GF-D8 (cell line): Measurements from ENCODE around the gene CLECL1.
A peak's percentile ranks its signal among the peaks of the same experiment; 100 is the strongest.
"Not testable (repeated sequence)": the region's sequence is repeated elsewhere in the genome, so short reads cannot be mapped to it uniquely, and the experiment has no call there.

Experiments
- DNase-seq: peaks from one replicate; lab custom pipeline; 2025; lab: John Stamatoyannopoulos, UW

CLECL1 gene

GRCh38 chr12:9719790-9720189 lies 13.1 kb downstream of the CLECL1 start:
- no peak for DNase-seq

GRCh38 chr12:9718968-9719367 lies 13.9 kb downstream of the CLECL1 start:
- no peak for DNase-seq

DNA sequence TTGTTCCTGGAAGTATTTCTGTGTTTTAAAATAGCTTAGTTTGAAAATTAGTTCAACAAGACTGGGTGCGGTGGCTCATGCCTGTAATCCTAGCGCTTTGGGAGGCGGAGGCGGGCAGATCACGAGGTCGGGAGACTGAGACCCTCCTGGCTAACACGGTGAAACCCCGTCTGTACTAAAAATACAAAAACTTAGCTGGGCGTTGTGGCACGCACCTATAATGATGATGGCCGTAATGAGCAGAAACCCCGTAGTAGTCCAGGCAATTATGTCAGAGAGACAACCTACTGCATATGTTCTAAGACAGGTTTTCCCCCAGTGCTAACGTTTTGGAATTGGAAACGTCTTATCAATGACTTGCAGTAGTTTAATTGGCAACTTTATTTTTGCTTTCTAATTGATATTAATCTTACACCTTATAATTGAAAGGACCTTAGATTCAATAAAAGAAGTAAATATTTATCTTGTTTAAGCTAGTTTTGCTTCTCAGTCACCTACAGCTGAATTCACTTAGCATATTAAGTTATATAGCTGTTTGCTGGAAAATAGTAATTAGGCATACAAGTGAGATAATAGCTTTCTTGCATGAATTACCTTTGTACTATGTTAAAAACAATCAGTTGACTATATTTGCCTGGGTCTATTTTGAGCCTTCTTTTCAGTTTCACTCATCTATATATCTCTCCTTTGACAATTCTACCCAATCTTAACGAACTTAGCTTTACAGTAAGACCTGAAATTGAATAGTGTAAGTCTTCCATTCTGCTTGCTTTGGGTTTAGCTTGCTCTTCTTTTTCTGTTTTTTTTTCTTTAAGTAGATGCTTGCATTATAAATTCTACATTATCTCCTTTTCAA lies 15.6 kb downstream of the CLECL1 start:
- DNase-seq, result no peak

DNA sequence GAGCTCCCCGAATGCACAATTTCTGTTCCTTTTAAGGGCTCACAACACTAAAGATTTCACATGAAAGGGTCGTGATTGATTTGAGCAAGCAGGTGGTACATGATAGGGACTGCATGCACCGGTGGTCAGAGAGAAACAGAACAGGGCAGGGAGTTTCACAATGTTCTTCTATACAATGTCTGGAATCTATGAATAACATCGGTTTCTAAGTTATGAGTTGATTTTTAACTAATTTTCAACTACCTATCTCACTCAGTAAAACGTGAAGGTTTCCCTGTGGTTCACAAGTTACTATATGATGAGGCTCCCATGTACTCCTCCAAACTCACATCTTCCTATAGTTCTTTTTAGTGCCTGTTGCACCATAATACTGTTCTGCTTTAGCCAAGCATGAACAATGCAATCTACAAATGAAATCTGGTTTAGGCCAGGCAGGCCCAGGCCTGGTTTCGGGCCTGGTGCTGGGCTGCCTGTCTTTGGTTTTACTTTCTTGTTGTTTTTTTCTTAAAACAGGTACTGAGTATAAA lies 19.8 kb downstream of the CLECL1 start:
- DNase-seq, result not testable (repeated sequence)

DNA sequence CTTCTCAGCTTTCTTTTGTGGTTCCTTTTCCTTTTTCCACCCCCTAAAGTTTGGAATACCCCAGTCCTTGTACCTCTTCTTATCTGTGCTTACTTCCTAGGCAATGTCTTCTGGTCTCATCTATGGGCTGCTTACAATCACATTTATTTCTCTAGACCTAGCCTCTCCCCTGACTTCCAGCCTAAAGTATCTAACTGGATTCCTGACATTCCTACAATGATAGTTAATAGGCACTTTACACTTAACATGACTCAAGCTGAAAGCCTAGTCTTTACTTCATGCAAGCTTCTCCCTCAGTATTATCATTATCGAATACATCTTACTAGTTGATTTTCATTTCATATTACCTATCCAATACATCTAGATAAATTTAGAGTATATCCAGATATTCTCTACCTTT lies 21.2 kb downstream of the CLECL1 start:
- DNase-seq, result no peak

GRCh38 chr12:9710584-9711375 lies 22.1 kb downstream of the CLECL1 start:
- no peak for DNase-seq

- no peak for DNase-seq
These were observed 24.0 kb downstream of the CLECL1 start for GRCh38 chr12:9708853-9709252.

DNA sequence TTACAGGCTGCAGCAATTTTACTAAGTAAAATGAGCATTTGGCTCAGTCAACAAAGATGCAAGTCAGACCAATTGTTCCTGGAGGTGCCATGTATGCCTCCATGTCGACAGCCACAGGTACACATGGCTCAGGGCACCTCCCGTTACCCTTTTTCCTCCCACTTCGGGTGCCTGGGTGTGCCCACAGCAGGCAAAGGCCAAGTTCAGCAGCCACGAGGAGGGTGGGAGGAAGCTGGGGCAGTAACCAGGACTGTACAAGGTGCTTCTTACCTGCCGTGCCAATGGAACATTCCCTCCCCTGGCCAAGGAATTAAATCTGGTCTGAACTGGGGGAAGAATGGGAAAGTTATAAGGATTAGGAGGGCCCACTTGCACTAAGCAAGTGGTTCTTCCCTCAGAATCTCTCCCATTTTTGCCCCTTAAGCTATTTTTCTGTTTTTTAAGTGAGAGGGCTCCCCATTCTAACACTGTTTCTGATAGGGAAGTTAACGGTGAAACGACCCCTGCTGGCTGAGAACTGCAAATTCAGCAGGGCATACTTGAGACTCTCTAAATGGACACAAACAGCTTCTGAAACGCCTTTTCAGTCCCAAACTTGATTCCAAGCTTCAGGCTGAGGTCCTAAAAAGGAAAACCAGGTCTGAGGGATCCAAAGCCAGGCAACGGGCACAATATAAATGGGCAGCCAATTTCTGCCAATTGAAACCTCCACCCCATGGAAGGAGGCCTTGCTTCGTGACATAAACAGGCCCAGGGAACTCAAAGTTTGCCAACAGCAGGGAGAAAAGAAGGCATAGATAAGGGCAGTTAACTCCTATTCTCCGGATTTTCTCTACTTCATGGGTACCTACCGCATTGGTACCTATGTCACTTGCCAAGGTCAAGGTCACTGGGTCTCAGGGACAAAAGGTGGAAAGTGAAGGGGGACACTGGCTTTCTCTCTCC lies 24.8 kb downstream of the CLECL1 start:
- DNase-seq, result no peak

DNA sequence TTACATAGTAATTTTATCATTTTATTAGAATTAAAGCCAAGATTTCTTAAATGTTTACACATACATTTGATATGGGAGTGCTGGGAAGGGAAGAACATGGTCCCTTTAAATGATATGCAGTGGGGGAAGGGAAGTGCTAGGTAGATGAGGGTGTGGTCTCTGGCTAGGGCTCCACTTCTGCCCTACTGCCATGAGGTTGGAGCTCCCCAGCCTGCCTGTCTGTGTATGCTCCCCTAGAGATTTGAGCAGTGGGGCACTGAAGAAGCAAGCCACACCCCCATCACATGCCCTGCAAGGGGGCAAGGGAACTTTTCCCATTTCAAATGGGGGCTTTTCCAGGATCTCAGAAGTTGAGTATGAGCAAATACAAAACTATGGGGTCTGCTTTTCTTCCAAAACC lies 25.5 kb downstream of the CLECL1 start:
- no peak for DNase-seq

DNA sequence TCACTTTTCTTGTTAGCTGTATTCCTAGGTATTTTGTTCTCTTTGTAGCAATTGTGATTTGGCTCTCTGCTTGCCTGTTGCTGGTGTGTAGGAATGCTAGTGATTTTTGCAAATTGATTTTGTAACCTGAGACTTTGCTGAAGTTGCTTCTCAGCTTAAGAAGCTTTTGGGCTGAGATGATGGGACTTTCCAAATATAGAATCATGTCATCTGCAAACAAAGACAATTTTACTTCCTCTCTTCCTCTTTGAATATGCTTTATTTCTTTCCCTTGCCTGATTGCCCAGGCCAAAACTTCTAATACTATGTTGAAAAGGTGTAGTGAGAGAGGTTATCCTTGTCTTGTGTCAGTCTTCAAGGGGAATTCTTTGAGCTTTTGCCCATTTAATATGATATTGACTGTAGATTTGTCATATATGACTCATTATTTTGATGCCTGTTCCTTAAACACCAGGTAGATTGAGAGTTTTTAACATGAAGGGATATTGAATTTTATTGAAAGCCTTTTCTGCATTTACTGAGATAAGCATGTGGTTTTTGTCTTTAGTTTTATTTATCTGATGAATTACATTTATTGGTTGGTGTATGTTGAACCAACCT lies 26.7 kb downstream of the CLECL1 start:
- no peak for DNase-seq

DNA sequence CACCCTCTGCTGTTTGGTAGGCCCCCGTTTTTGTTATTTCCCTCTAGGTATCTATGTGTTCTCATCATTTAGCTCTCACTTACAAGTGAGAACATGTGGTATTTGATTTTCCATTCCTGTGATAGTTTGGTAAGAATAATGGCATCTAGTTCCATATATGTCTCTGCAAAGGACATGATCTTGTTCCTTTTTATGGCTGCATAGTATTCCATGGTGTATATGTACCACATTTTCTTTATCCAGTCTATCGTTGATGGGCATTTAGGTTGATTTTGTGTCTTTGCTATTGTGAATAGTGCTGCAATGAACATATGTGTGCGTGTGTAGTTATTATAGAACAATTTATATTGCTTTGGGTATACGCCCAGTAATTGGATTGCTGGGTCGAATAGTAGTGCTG lies 28.3 kb downstream of the CLECL1 start:
- not testable (repeated sequence) for DNase-seq

DNA sequence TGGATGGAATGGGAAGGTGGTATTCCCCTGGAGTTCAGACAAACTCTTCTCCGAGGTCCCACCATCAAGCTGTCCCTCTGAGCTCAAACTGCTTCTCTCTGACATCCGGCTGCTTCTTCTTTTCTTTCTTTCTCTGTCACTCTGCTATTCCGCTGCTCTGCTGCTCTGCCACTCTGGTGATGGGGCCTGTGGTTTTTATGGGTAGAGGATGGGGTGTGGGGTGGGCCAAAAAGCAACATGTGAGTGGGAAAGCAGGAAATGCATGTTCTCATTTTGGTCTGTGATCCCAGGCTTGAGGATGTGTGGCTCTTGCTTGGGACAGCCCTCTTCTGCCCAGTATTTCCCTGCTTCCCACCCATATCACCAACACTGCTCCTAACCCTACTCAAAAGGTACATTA lies 30.6 kb downstream of the CLECL1 start:
- DNase-seq, result no peak

GRCh38 chr12:9701380-9702154 lies 31.3 kb downstream of the CLECL1 start:
- no peak for DNase-seq

GRCh38 chr12:9700606-9700956 lies 32.3 kb downstream of the CLECL1 start:
- DNase-seq, result no peak

GRCh38 chr12:9699898-9700605 lies 32.8 kb downstream of the CLECL1 start:
- no peak for DNase-seq

DNA sequence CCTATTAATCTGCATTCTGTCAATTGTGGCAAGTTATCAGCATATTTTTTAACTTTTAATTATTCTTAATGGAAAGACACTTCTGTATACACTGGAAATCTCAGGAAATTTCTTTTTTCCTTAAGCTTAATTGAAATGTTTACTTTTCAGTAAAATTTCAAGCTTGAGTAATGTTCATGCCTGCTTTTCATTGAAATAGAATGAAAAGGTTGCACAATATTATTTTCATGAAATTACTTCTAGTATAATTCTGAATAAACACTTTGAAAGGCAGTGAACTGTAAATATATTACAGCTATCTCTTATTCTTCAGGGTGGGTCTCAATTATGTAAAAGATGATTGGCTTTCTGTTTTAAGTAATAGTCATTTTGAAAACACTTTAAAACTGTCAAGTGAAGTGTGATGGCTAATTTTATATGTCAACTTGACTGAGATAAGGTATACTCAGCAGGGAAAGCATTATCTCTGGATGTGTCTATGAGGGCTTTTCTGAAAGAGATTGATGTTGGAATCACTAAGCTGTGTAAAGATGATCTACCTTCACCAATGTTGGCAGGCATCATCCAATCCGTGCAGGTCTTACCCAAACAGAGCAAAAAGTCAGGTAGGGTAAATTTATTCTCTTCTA lies 33.5 kb downstream of the CLECL1 start:
- DNase-seq, result no peak

DNA sequence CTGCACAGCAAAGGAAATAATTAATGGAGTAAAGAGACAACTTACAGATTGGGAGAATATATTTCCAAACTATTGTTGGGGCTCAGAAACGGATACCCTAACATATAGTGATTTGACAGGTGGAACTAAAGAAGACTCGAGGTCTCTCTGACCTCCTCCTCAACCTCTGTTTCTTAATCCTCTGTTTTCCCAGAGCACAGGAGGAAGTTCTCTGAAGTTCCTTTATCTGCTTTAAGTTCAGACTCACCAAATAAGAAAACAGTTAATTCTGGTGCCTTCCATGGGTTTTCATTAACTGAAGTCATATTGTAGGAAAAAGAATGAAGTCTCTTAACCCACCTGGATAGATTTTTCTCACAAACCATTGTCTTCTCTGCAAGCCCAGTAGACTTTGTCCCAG lies 34.2 kb downstream of the CLECL1 start:
- peak; percentile 20 for DNase-seq

- no peak for DNase-seq
These were observed 35.3 kb downstream of the CLECL1 start for GRCh38 chr12:9697619-9698018.

GRCh38 chr12:9695661-9696060 lies 37.2 kb downstream of the CLECL1 start:
- not testable (repeated sequence) for DNase-seq

DNA sequence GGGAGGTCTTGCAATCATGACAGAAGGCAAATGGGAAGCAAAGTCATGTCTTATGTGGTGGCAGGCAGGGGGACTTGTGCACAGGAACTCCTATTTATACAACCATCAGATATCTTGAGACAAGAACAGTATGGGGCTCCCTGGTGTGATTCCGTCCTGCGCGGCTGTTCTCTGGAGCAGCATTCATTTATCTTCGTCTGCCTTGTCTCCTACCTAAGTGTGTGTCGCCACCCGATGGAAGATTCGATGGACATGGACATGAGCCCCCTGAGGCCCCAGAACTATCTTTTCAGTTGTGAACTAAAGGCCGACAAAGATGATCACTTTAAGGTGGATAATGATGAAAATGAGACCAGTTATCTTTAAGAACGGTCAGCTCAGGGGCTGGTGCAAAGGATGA lies 37.7 kb downstream of the CLECL1 start:
- DNase-seq, result not testable (repeated sequence)
